HepG2 (cell line): ENCODE measurements around the gene AK2. TPM values are rescaled to one million over a fixed set of nuclear protein-coding genes. Genes with fewer than 3 reads are reported as not detected.

Source experiments
- HNRNPH1 ChIP-seq: fragments of 200-400 bp; formaldehyde crosslinking; optimal IDR thresholded peaks from 2 replicates; pipeline ENCODE3; 2017; ENCODE audit warnings: mild to moderate bottlenecking, low read depth, low read length
- KDM5B ChIP-seq: sonication (generic); formaldehyde crosslinking; IDR thresholded peaks from 2 replicates; pipeline ENCODE4 v1.4.0; 2020; ENCODE audit warnings: missing genetic modification reagents, mild to moderate bottlenecking, borderline replicate concordance
- MXI1 ChIP-seq: IDR thresholded peaks from 3 replicates; pipeline ENCODE4 v1.6.1; 2012; ENCODE audit warnings: low read depth, low read length, inconsistent platforms, borderline replicate concordance
- NR3C1 ChIP-seq: sonication (generic); formaldehyde crosslinking; IDR thresholded peaks from 2 replicates; pipeline ENCODE4 v1.4.0; 2020; ENCODE audit warnings: missing genetic modification reagents
- SETDB1 ChIP-seq: sonication (generic); formaldehyde crosslinking; IDR thresholded peaks from 2 replicates; pipeline ENCODE4 v1.5.1; 2020; ENCODE audit warnings: missing genetic modification reagents, mild to moderate bottlenecking, borderline replicate concordance
- SSRP1 ChIP-seq: IDR thresholded peaks from 2 replicates; pipeline ENCODE4 v1.6.1; 2016; ENCODE audit warnings: control low read depth
- ZNF451 ChIP-seq: sonication (generic); formaldehyde crosslinking; IDR thresholded peaks from 2 replicates; pipeline ENCODE4 v1.5.0; 2020; ENCODE audit warnings: mild to moderate bottlenecking, missing genetic modification reagents
- ZNF546 ChIP-seq: sonication (generic); formaldehyde crosslinking; conservative IDR thresholded peaks from 2 replicates; pipeline ENCODE4 v1.8.1; 2023; ENCODE audit warnings: mild to moderate bottlenecking, missing genetic modification reagents
- polyA plus RNA-seq, 8 experiments: library from polyadenylated mRNA; depleted of rRNA in 3 of 8; stranded (reverse) in 7 of 8; unstranded in 1 of 8; fragments of >200 nt; fragmentation: Illumina TruSeq in 4 of 8; extraction: Trizol in 4 of 8; gene quantifications; 2 replicates each; pipeline versions ENCODE4 v1.2.1 to v1.2.3, GENCODE V29; 2011 to 2016; ENCODE audit warnings: low read depth in 4 of 8, missing spikeins in 1 of 8, mixed read lengths in 1 of 8; ENCODE audit not compliant: insufficient read depth in 1 of 8
- total RNA-seq, 5 experiments: library from RNA; depleted of rRNA; stranded (reverse); fragments of >200 nt; fragmentation: Illumina TruSeq; extraction: Trizol; gene quantifications; 2 replicates each; pipeline ENCODE4 v1.2.3, GENCODE V29; 2016; ENCODE audit warnings: low read depth in 1 of 5
- TF ChIP-seq, protein P1 (sequence below): sonication (generic); formaldehyde crosslinking; IDR thresholded peaks from 2 replicates; pipeline ENCODE4 v1.4.0; 2020; ENCODE audit warnings: mild to moderate bottlenecking, missing genetic modification reagents, borderline replicate concordance
- TF ChIP-seq, protein P2 (sequence below): sonication (generic); formaldehyde crosslinking; IDR thresholded peaks from 2 replicates; pipeline ENCODE4 v1.4.0; 2020; ENCODE audit warnings: missing genetic modification reagents, borderline replicate concordance

Gene AK2
- total and polyA plus RNA-seq, 2 of the 13 experiments (the other 11 are each of a cell fraction or from before 2014, with no cell fraction given), result 170 to 188 TPM

DNA sequence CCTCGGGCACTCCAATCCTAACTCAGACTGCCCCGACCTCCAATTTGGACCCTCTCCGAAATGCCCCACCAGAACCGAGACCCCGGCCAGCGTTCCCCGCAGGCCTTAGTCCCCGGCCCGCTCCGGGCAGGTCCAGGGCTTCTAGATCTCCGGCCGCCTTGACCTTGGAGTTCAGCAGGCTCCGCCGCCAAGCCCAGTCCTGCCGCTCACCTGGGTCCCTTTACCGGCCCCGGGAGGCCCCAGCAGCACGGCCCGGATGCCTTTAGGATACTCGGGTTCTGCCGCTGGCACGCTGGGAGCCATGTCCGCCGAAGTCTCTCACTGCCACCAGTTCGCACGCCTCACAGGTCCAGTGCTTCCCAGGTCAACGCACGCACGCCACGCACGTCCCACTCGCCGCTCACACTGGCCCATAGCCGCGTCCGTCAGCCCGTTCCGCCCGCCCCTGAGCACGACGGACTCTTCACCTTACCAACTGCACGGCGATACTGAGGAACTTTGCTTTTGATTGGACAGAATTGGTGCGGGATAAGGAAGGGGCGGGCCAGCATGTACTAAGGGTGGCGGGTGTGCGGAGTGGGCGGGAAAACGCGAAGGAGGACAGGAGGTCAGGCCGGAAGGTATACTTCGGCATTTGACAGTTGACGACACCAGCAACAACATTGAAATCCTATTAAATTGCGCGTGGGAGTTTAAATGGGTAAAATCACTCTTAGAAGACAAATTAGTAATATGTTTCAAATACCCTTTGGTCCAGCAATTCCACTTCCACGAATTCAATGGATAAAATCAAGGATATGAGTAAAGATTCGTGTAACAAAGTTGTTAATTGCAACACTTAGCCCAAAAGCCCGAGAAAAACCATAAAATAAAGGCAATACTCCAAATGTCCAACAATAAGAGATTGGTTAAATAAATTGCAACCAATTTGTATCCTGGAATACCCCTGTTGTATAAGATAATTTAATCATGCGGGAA, at the start of gene AK2 (continued):
- TF ChIP-seq, protein P1, sequence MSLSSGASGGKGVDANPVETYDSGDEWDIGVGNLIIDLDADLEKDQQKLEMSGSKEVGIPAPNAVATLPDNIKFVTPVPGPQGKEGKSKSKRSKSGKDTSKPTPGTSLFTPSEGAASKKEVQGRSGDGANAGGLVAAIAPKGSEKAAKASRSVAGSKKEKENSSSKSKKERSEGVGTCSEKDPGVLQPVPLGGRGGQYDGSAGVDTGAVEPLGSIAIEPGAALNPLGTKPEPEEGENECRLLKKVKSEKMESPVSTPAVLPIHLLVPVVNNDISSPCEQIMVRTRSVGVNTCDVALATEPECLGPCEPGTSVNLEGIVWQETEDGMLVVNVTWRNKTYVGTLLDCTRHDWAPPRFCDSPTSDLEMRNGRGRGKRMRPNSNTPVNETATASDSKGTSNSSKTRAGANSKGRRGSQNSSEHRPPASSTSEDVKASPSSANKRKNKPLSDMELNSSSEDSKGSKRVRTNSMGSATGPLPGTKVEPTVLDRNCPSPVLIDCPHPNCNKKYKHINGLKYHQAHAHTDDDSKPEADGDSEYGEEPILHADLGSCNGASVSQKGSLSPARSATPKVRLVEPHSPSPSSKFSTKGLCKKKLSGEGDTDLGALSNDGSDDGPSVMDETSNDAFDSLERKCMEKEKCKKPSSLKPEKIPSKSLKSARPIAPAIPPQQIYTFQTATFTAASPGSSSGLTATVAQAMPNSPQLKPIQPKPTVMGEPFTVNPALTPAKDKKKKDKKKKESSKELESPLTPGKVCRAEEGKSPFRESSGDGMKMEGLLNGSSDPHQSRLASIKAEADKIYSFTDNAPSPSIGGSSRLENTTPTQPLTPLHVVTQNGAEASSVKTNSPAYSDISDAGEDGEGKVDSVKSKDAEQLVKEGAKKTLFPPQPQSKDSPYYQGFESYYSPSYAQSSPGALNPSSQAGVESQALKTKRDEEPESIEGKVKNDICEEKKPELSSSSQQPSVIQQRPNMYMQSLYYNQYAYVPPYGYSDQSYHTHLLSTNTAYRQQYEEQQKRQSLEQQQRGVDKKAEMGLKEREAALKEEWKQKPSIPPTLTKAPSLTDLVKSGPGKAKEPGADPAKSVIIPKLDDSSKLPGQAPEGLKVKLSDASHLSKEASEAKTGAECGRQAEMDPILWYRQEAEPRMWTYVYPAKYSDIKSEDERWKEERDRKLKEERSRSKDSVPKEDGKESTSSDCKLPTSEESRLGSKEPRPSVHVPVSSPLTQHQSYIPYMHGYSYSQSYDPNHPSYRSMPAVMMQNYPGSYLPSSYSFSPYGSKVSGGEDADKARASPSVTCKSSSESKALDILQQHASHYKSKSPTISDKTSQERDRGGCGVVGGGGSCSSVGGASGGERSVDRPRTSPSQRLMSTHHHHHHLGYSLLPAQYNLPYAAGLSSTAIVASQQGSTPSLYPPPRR, result peak; percentile 52; the same call in 1 of the 2 replicates
- peak; percentile 87; the same call in 1 of the 3 replicates for TF ChIP-seq MXI1
- peak; percentile 58; the same call in 1 of the 2 replicates for TF ChIP-seq ZNF546 (CRISPR knock-in tag)
- no peak for TF ChIP-seq SETDB1 (CRISPR knock-in tag)
- TF ChIP-seq, protein P2, sequence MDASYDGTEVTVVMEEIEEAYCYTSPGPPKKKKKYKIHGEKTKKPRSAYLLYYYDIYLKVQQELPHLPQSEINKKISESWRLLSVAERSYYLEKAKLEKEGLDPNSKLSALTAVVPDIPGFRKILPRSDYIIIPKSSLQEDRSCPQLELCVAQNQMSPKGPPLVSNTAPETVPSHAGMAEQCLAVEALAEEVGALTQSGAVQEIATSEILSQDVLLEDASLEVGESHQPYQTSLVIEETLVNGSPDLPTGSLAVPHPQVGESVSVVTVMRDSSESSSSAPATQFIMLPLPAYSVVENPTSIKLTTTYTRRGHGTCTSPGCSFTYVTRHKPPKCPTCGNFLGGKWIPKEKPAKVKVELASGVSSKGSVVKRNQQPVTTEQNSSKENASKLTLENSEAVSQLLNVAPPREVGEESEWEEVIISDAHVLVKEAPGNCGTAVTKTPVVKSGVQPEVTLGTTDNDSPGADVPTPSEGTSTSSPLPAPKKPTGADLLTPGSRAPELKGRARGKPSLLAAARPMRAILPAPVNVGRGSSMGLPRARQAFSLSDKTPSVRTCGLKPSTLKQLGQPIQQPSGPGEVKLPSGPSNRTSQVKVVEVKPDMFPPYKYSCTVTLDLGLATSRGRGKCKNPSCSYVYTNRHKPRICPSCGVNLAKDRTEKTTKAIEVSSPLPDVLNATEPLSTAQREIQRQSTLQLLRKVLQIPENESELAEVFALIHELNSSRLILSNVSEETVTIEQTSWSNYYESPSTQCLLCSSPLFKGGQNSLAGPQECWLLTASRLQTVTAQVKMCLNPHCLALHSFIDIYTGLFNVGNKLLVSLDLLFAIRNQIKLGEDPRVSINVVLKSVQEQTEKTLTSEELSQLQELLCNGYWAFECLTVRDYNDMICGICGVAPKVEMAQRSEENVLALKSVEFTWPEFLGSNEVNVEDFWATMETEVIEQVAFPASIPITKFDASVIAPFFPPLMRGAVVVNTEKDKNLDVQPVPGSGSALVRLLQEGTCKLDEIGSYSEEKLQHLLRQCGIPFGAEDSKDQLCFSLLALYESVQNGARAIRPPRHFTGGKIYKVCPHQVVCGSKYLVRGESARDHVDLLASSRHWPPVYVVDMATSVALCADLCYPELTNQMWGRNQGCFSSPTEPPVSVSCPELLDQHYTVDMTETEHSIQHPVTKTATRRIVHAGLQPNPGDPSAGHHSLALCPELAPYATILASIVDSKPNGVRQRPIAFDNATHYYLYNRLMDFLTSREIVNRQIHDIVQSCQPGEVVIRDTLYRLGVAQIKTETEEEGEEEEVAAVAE (CRISPR knock-in tag), result peak; percentile 71; the same call in 1 of the 2 replicates
- no peak for TF ChIP-seq SSRP1 (CRISPR knock-in tag)
- no peak for TF ChIP-seq NR3C1 (CRISPR knock-in tag)
- peak; percentile 98 for TF ChIP-seq KDM5B
- peak; percentile 90; the same call in 1 of the 2 replicates for TF ChIP-seq ZNF451
- TF ChIP-seq HNRNPH1, result no peak
